ES-I3 (cell line): ENCODE results near the gene MACROD2.
"Not testable (repeated sequence)": the region's sequence is repeated elsewhere in the genome, so short reads cannot be mapped to it uniquely, and the experiment has no call there.

ENCODE experiments used
- H3K36me3 ChIP-seq: 2 replicates; pipeline ENCODE4 v1.6.1; 2013; ENCODE audit warnings: mild to moderate bottlenecking, low read length, control low read depth, moderate library complexity; ENCODE audit not compliant: insufficient read depth
- H3K4me1 ChIP-seq: 2 replicates; pipeline ENCODE4 v1.6.1; 2013; ENCODE audit warnings: mild to moderate bottlenecking, control low read depth, low read length; ENCODE audit not compliant: insufficient read depth
- H3K9ac ChIP-seq: 2 replicates; pipeline ENCODE4 v1.6.1; 2013; ENCODE audit warnings: low read depth, mild to moderate bottlenecking, low read length, moderate library complexity
- H3K9me3 ChIP-seq: 2 replicates; pipeline ENCODE4 v1.6.1; 2013; ENCODE audit warnings: mild to moderate bottlenecking, low read length, moderate library complexity; ENCODE audit not compliant: control insufficient read depth, insufficient read depth

MACROD2 gene

DNA sequence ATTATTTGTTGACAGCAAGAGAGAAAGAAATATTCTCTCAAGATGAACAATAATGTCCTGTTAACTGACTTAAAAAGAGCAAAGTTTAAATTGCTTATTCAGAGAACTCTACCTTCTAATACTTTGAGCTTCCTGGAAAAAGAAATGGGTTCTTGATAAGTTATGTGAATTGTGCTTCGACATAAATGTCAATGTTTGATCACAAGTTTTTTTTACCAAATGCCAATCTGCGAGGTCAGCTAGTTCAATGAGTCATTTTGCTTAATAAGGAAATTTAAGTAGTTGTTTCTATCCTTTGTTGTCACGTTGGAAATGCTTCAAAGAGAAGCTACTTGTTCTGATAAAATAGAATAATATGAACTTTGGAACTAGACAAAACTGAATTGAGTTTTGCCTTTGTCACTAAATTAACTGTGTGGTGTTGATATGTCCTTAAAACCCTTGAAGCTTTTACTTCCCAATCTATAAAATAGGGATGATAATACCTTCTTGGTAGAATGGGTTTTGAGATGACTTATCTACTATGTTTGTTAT lies 984.2 kb downstream of the MACROD2 start:
- no peaks in the 10 kb centered on the region for H3K4me1 ChIP-seq
- peaks cover 3% of the 10 kb centered on the region; the same call in 1 of the 2 replicates for H3K9me3 ChIP-seq
- H3K9ac ChIP-seq, result no peak overlapping the region
- H3K36me3 ChIP-seq, result no peaks in the 10 kb centered on the region

GRCh38 chr20:14981486-14981885 lies 986.2 kb downstream of the MACROD2 start:
- H3K4me1 ChIP-seq, H3K36me3 ChIP-seq, H3K9ac ChIP-seq, H3K9me3 ChIP-seq: not testable (repeated sequence)

- H3K9ac ChIP-seq, H3K4me1 ChIP-seq, H3K36me3 ChIP-seq, H3K9me3 ChIP-seq: not testable (repeated sequence)
Observed at GRCh38 chr20:14982324-14982723, 987.0 kb downstream of the MACROD2 start.

DNA sequence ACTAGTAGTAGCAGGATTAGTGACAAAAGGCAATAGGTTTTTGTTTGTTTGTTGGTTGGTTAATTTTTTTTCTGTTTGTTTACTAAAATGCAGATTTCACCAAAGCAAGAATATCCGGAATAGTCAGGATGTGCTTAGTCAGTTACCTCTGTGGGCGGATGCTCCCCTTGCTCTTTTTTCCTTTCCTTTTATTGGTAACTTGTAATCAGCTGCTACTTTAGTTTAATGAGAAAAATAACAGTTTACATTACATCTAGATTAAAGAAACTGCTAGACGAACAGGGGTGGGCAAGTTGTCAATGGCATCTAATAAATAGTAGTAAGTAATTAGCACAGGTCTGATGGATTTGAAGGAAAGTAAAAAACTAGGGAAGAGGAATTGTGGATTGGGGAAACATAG lies 989.0 kb downstream of the MACROD2 start:
- peaks cover 3% of the 10 kb centered on the region; the same call in 1 of the 2 replicates for H3K9me3 ChIP-seq
- no peaks in the 10 kb centered on the region for H3K4me1 ChIP-seq
- H3K36me3 ChIP-seq, result no peaks in the 10 kb centered on the region
- no peak overlapping the region for H3K9ac ChIP-seq

DNA sequence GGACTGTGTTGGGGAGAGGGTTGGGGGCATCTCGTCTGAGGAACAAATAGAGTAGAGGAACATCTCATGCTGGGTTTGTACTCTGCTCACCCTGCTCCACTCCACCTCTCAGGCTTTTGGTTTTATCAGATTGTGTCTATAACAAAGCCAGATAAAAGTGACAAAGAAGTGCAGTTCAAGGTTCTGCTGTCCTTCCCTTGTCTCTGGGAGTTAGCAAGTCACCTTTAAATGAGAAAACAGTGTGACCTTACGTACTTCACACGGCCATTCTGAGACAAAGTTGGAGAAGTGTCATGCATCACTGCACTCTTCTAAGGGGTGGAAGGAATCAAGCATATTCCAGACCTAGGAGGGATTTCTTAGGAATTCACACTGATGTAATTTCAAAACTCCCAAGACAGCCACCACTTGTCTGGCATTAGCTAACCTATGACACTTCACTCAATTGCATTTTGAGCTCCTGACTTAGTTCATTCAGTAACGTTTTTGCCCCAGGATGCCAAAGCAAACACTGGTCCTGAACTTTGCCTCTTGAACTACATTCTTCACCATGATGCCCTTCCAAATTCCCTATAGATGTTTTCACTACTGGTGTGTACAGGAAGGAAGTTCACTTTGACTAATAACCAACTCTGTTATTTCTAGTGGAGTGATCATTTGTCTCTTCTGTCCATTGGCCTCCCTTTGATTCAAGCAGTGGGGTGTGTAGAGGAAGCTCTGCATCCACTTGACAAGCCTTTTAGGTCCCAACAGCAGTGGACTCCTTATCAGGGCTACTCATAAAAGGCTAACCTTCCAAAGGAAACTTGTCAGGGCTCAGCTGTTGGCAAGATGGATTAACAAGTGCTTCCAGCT lies 989.7 kb downstream of the MACROD2 start:
- Histone ChIP-seq H3K36me3 (no peaks in the 10 kb centered on the region), H3K9me3 (peaks cover 3% of the 10 kb centered on the region; the same call in 1 of the 2 replicates), H3K9ac (no peak overlapping the region), H3K4me1 (no peaks in the 10 kb centered on the region)

GRCh38 chr20:14986026-14986655 lies 990.8 kb downstream of the MACROD2 start:
- Histone ChIP-seq H3K9ac (no peak overlapping the region), H3K9me3 (peaks cover 3% of the 10 kb centered on the region; the same call in 1 of the 2 replicates), H3K4me1 (no peaks in the 10 kb centered on the region), H3K36me3 (no peaks in the 10 kb centered on the region)

GRCh38 chr20:14986656-14987055 lies 991.3 kb downstream of the MACROD2 start:
- Histone ChIP-seq H3K9ac (no peak overlapping the region), H3K4me1 (no peaks in the 10 kb centered on the region), H3K9me3 (peaks cover 3% of the 10 kb centered on the region; the same call in 1 of the 2 replicates), H3K36me3 (no peaks in the 10 kb centered on the region)

DNA sequence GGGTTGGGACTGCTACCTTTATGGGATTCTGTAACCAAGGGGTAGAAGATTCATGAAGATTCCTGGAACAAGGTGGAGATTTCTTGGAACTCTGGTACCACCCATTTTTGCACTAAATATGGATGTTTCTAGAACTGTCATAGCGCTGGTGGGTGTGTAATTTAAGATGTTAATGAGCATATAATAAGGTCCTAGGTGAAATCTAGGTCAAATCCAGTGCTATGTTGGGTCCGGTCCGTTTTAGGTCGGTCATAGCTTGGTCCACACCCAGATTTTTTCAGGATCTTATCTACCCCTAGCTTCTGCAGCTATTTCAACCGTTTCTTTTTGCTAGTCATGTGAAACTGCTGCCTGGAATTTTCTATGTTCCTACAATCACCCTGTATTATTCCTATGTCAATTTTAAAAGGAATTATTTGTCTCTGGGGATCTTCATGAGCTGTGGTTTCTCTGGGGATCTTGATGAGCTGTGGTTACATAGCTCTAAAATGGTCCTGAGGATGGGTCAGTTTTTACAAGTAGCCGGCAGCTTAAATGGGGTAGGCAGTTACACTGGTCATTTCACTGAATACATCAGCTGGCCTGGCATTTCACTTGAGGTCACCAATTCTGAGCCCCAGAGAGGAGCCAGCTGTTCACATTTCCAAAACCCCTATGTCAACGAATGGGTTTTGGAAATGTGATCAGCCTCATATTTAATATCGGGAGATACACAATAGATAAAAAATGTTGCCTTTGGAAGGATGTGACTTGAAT lies 994.4 kb downstream of the MACROD2 start:
- Histone ChIP-seq H3K4me1 (no peaks in the 10 kb centered on the region), H3K9me3 (no peaks in the 10 kb centered on the region; the same call in 1 of the 2 replicates), H3K36me3 (no peaks in the 10 kb centered on the region), H3K9ac (no peak overlapping the region)

- Histone ChIP-seq H3K9me3 (no peaks in the 10 kb centered on the region), H3K36me3 (no peaks in the 10 kb centered on the region), H3K4me1 (no peaks in the 10 kb centered on the region), H3K9ac (no peak overlapping the region)
Observed at GRCh38 chr20:14991023-14991422, 995.7 kb downstream of the MACROD2 start.

- Histone ChIP-seq H3K36me3 (no peaks in the 10 kb centered on the region), H3K4me1 (no peaks in the 10 kb centered on the region), H3K9me3 (no peaks in the 10 kb centered on the region), H3K9ac (no peak overlapping the region)
Observed at GRCh38 chr20:14992153-14992552, 996.8 kb downstream of the MACROD2 start.

DNA sequence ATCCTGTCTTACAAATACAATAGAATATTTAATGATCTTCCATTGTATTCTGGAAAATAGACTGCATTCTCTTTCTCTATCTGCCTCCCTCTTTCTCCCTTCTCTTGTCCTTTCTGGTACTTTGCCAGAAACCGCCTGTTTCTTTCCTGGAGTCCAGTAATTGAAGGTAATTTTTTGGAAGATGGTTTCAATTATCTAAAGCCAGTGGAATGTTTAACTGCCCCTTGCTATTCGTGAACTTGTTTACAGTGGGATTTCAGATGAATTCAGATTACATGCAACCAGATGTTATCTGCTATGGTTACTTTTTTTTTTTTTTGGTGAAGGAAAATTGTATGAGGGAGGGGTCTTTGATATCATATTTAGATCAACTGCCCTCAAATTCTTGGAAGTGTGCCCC lies 997.6 kb downstream of the MACROD2 start:
- Histone ChIP-seq H3K9ac (no peak overlapping the region), H3K9me3 (peaks cover 2% of the 10 kb centered on the region; the same call in 1 of the 2 replicates), H3K4me1 (no peaks in the 10 kb centered on the region), H3K36me3 (no peaks in the 10 kb centered on the region)

DNA sequence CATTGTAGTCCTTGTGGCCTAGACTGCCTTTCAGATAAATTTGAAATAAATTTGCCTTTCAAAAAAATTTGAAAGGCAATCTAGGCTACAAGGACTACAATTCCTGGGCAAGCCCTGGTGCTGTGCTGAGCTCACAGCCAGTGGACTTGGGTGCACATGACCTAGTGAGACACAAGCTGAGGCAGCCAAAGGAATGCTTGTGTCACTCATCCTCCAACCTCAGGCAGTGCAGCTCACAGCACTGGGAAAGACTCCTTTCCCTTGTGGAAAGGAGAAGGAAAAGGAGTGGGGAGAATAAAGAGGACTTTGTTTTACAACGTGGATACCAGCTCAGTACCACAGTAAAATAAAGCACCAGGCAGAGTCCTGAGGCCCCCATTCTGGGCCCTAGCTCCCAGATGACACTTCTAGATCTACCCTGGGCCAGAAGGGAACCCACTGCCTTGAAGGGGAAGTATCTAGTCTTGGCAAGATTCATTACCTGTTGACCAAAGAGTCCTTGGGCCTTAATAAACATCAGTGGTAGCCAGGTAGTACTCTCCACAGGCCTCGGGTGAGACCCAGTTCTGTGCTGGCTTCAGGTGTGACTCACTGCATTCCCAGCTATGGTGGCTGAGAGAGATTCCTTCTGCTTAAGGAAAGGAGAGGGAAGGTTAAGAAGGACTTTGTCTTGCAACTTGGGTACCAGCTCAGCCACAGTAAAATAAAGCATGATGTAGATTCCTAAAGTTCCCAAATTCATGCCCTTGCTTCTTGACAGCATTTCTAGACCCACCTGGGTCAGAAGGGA lies 1001.8 kb downstream of the MACROD2 start:
- H3K9me3 ChIP-seq, result peaks cover 8% of the 10 kb centered on the region; the same call in 1 of the 2 replicates
- no peaks in the 10 kb centered on the region for H3K36me3 ChIP-seq
- H3K9ac ChIP-seq, result no peak overlapping the region
- no peaks in the 10 kb centered on the region for H3K4me1 ChIP-seq

DNA sequence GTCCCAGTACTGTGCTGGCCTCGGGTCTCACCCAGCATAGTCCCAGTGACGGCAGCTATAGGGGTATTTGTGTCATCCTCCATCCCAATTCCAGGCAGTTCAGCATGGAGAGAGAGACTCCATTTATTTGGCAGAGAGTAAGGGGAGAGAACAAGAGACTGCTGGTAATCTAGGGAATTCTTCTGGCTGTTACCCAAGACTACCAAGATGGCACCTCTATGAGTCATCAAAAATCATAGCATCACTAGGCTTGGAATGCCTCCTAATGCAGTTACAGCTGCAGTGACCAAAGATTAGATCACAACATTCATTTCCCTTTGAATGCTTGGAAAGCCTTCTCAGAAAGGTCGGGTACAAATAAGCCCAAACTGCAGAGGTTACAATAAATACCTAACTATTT lies 1002.5 kb downstream of the MACROD2 start:
- Histone ChIP-seq H3K36me3 (no peaks in the 10 kb centered on the region), H3K9me3 (peaks cover 8% of the 10 kb centered on the region; the same call in 1 of the 2 replicates), H3K9ac (no peak overlapping the region), H3K4me1 (no peaks in the 10 kb centered on the region)
